Measurements from ENCODE around the gene MYH9. TPM values are rescaled to one million over a fixed set of nuclear protein-coding genes. Genes with fewer than 3 reads are reported as not detected.
"Not testable (repeated sequence)": the region's sequence is repeated elsewhere in the genome, so short reads cannot be mapped to it uniquely, and the experiment has no call there.

Gene MYH9
- polyA plus RNA-seq, 12 donors = 77.1 to 364 (median 100) TPM

GRCh38 chr22:36296690-36297089 is 91.1 kb downstream of the MYH9 start:
- no peak for DNase-seq

DNA sequence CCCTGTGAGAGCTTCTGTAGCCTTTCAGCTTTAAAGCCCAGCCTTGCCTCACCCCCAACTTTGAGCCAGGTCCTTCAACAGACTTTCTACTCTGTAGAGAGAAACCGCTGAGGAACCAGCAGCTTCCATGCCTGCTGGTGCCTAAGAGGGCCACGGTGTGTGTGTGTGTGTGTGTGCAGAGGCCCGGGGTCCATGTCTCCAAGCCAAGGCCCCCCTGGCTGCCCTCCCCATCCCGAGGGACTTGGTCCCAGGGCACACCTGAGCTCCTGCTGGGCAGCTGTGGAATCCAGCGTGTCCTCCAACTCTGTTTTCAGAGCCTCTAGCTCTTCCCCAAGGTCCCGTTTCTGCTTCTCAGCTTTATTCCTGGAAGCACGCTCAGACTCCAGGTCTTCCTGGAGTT is 92.5 kb downstream of the MYH9 start:
- no peak for DNase-seq

DNA sequence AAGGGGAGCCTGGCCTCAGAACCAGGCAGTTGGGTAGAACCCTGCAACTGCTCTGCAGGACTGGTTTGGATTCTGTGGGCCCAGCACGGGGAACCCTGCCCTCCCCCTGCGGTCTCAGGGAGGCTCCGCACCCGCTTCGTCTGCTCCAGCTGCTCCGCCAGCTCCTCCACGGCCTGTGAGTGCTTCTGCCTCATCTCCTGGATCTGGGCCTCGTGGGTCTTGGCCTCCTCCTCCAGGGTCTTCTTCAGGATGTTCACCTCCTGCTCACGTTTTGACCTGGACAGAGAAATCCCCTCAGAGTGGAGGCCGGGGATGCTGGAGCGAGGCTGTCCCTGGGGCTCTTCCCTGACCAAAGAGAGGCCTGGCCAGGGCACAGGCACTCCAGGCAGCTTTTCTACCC is 93.0 kb downstream of the MYH9 start:
- no peak for DNase-seq

DNA sequence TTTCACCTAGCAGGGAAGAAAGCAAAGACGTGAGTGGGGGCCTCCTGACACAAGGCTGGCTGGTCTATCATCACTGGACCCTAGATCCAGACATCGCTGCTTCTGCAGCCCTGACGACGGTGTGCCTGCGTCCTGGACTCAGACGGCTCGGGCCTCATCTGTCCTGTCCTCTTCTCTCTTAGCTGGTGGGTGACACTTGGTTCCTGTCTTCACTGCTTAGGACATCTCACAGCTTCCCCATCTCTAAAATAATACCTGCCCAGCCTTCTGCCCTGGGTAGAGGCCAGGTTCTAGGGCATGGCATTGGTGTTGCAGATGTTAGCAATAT is 93.5 kb downstream of the MYH9 start:
- no peak for DNase-seq

GRCh38 chr22:36293606-36294292 is 94.0 kb downstream of the MYH9 start:
- DNase-seq = no peak

DNA sequence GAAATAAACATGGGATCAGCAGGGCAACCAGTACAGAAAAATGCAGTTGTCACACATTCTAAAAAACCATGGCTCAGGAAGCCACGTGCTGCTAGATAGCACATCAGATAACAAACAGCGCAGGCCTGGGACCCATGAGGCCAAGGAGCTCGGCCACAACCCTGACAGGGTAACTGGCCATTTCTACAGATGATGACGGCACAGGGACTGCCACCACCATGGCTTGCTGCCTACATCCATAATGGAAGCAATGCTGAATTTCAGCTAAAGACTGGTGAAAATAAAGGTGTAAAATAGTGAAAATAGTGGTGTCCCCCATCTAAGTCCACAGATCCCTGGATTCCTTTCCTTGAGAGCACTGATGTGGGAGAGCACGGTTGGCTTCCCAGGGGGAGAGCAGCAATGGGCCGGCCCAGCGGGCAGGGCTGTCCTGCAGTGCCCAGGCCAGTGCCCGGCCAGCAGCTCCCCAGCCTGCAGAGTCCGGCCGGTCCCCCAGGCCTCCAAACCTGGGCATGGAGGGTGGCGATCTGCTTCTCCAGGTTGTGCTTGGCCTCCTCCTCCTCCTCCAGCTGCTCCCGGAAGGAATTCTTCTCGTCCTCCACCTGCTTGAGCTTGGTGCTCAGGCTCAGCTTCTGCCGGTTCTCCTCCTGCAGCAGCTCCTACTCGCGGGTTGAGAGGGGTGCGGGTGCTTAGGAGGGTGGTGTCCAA is 94.8 kb downstream of the MYH9 start:
- no peak for DNase-seq

GRCh38 chr22:36291831-36292740 is 95.7 kb downstream of the MYH9 start:
- DNase-seq = no peak

DNA sequence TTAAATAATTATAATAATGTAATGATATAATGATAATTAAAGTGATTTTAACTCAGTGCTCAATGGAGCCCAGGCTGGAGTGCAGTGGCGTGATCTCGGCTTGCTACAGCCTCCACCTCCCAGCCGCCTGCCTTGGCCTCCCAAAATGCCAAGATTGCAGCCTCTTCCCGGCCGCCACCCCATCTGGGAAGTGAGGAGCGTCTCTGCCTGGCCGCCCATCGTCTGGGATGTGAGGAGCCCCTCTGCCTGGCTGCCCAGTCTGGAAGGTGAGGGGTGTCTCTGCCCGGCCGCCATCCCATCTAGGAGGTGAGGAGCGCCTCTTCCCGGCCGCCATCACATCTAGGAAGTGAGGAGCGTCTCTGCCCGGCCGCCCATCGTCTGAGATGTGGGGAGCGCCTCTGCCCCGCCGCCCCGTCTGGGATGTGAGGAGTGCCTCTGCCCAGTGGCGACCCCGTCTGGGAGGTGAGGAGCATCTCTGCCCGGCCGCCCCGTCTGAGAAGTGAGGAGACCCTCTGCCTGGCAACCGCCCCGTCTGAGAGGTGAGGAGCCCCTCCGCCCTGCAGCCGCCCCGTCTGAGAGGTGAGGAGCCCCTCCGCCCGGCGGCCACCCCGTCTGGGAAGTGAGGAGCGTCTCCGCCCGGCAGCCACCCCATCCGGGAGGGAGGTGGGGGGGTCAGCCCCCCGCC is 97.2 kb downstream of the MYH9 start:
- not testable (repeated sequence) for DNase-seq

GRCh38 chr22:36289948-36290371 is 97.8 kb downstream of the MYH9 start:
- DNase-seq = not testable (repeated sequence)

DNA sequence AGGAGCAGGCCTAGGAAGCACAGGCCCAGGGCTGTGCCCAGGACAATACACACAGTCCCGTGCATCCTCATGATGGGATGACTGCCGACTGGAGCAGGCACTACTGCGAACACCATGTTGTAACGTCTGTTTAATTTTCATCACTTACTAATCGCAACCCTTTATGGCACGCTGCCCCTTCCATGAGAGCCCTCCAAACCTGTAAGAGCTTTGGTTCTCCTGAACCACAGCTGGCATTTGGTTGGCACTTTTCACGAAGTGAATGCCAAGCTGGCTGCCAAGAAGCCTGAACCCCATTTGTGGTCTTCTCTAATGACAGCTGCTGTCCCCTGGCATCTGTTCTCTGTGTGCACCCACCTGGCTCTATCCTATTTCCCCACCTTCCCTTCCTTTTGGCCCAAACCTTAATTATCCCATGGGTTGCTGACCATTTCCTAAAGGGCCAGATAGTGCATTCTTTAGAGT is 98.3 kb downstream of the MYH9 start:
- DNase-seq = no peak

DNA sequence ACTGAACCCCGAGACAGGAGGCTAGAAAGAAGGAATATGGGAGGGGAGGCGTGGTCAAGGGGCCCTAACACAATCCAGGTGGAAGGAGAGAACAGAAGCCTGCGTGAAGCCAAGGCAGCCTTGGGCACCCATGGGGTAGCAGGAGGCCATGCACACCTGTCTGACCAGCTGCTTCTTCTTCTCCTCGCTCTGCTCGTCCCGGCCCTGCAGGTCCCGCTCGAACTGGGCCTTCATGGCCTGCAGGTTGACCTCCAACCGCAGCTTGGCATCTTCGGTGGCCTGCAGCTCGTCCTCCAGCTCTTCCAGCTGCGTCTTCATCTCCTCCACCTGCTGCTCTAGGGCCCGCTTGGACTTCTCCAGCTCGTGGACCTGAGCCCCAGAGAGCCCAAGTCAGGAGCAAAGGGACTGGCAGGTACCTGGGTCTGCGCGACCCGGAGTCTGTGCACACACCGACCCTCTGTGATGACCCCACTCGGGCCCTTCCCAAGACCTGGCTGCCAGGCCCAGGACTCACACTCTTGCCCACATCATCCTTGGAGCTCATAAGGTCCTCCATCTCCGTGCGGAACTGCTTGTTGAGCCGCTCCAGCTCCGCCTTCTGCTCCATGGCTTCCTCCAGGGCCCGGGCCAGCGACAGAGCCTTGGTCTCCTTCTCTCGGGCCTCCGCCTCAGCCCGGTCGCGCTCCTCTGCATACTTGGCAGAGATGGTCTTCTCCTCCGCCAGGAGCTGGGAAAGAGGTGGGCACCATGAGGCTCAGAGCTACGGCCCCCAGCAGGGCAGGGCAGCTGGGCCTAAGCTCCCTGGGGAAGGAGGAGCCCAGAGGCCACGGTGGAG is 99.0 kb downstream of the MYH9 start:
- no peak for DNase-seq

DNA sequence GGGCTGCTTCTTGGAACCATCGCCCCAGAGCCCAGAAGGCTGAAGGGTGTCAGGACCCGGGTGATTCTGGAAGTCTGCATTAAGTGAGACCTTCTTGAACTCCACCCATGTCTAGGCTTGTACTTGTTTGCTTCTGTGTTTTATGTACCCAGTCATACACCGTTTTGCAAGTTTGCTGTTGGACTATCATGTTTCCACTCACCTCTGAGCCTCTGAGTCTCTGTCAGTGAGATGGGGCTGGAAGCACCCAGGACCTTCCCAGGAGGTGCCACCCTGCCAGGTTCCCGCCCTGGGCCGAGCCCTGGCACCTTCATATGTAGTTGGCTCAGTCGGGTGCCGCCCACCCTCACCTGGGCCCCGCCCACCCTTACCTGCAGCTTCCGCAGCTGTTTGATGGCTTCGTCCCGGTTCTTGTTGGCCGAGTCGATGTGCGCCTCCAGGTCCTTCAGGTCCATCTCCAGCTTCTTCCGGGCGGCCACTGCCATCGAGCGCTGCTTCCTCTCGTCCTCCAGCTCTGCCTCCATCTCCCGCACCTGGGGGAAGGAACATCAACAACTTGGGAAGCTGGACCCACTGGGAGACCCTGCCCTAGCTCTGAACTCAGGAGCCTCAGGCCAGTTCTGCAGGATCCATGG is 99.8 kb downstream of the MYH9 start:
- no peak for DNase-seq

- peak; percentile 82 for DNase-seq
Measured at GRCh38 chr22:36286096-36286957, 101.4 kb downstream of the MYH9 start.

GRCh38 chr22:36285545-36285944 is 102.2 kb downstream of the MYH9 start:
- no peak for DNase-seq

GRCh38 chr22:36285017-36285416 is 102.8 kb downstream of the MYH9 start:
- DNase-seq = no peak

DNA sequence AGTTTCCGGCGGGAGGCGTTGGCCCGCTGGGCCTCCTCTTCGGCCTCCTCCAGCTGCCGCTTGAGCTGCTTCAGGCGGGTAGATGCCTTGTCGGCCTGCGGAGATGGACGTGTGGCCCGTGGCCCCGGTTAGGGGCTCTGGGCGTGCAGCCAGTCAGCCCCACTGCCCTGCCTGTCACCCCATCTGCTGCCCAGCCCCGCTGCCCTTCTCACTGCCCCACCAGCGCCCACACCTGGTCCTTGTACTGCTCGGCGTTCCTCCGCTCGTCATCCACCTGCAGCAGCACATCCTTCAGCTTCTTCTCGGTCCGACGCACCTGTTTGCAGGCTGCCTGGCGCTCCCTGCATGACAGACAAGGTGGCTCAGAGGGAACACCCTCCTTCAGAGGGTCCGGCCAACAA is 103.6 kb downstream of the MYH9 start:
- no peak for DNase-seq

DNA sequence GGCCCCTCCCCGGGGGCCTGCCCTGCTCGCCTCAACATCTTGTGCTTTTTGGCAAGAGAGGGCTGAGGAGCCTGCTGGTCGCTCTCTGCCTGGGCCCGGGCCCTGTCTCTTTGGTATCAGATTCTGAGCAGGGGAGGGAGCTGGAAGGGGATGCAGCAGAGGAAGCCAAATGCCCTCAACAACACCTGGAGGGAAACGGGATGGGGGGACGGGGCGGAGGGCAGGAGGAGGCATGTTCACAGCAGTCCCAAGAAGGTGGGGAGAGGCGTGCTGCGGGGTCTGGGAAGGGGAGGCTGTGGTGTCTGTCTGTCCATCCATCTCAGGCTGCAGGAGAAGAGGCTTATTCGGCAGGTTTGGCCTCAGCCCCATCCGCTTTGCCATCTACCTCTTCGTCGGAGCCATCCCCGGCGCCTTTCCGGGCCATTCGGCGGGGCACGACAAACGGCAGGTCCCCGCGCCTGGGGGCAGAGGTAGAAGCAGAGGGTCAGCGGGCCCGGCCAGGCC is 105.4 kb downstream of the MYH9 start:
- DNase-seq = no peak

GRCh38 chr22:36281781-36282327 is 105.9 kb downstream of the MYH9 start:
- DNase-seq = no peak

GRCh38 chr22:36280379-36280778 is 107.4 kb downstream of the MYH9 start:
- no peak for DNase-seq

Measured in muscle of arm (tissue), 12 donors.